T-cell (primary cell): Measurements from ENCODE around the gene PYGM. TPM values are rescaled to one million over a fixed set of nuclear protein-coding genes. Genes with fewer than 3 reads are reported as not detected.

Experiments used
- ATAC-seq, 4 experiments: fragments of 200-7000 bp in 3 of 4; fragments of 150-1000 bp in 1 of 4; cut with Tn5 transposase; replicated peaks in 1 of 4; 1 replicate in 3 of 4; 2 replicates in 1 of 4; pipeline ENCODE4 v1.10.0; 2021; ENCODE audit warnings: moderate library complexity in 3 of 4, mild to moderate bottlenecking in 2 of 4, moderate number of reproducible peaks in 1 of 4
- CTCF ChIA-PET, 2 donors: fragments of 300-600 bp; sonication (Branson Sonifier 250); formaldehyde crosslinking; loops; one replicate each; lab custom pipeline; 2022; ENCODE audit warnings: antibody characterized with exemption in 2 of 2; lab: Charles Lee
- POLR2A ChIA-PET, 2 donors: fragments of 300-600 bp; sonication (Branson Sonifier 250); formaldehyde crosslinking; loops; one replicate each; lab custom pipeline; 2022; ENCODE audit warnings: antibody characterized with exemption in 2 of 2; lab: Charles Lee
- DNase-seq, 35 experiments: peaks; one replicate each; pipeline versions ENCODE4 v3.0.0 to v3.0.0-alpha.2; 2013 to 2023
- H3K27ac ChIP-seq: one replicate; pipeline ENCODE4 v1.5.1; 2013; ENCODE audit warnings: low read length
- H3K27me3 ChIP-seq, 2 experiments: replicated peaks in 1 of 2; 1 replicate in 1 of 2; 2 replicates in 1 of 2; pipeline versions ENCODE4 v1.6.1 to v1.7.0; 2013; ENCODE audit warnings: low read length in 1 of 2, mixed read lengths in 1 of 2; ENCODE audit not compliant: control insufficient read depth in 2 of 2, insufficient read depth in 2 of 2; ENCODE audit errors: extremely low read depth in 1 of 2
- H3K36me3 ChIP-seq, 2 donors: 1 replicate in 1 of 2; 2 replicates in 1 of 2; pipeline versions ENCODE4 v1.6.1 to v1.7.0; 2013; ENCODE audit warnings: low read length in 1 of 2; ENCODE audit not compliant: control insufficient read depth in 2 of 2, insufficient read depth in 1 of 2; ENCODE audit errors: extremely low read depth in 1 of 2
- H3K4me1 ChIP-seq, 2 experiments: 1 replicate in 1 of 2; 2 replicates in 1 of 2; pipeline versions ENCODE4 v1.6.1 to v1.7.0; 2013; ENCODE audit warnings: low read length in 2 of 2, mixed read lengths in 1 of 2; ENCODE audit not compliant: insufficient read depth in 2 of 2, control insufficient read depth in 1 of 2; ENCODE audit errors: extremely low read depth in 1 of 2
- H3K4me3 ChIP-seq, 2 donors: 1 replicate in 1 of 2; 2 replicates in 1 of 2; pipeline versions ENCODE4 v1.5.1 to v1.7.0; 2013; ENCODE audit warnings: mild to moderate bottlenecking in 2 of 2, low read length in 1 of 2, moderate library complexity in 1 of 2; ENCODE audit not compliant: control insufficient read depth in 1 of 2; ENCODE audit errors: extremely low read depth in 1 of 2
- H3K9me3 ChIP-seq: 2 replicates; pipeline ENCODE4 v1.7.0; 2013
- H3K27ac Mint-ChIP-seq, 2 donors: one replicate each; pipeline ENCODE4 v1.8.0; 2020 to 2021; ENCODE audit warnings: mild to moderate bottlenecking in 2 of 2, mixed read lengths in 2 of 2
- H3K27me3 Mint-ChIP-seq, 2 donors: one replicate each; pipeline ENCODE4 v1.8.0; 2021 to 2022; ENCODE audit warnings: mixed read lengths in 2 of 2
- H3K36me3 Mint-ChIP-seq: one replicate; pipeline ENCODE4 v1.8.0; 2021; ENCODE audit warnings: mixed read lengths
- H3K4me1 Mint-ChIP-seq, 3 donors: one replicate each; pipeline ENCODE4 v1.8.0; 2020 to 2022; ENCODE audit warnings: mixed read lengths in 3 of 3, mild to moderate bottlenecking in 1 of 3
- H3K4me3 Mint-ChIP-seq, 3 donors: one replicate each; pipeline ENCODE4 v1.8.0; 2020 to 2022; ENCODE audit warnings: mild to moderate bottlenecking in 3 of 3, mixed read lengths in 3 of 3, moderate library complexity in 3 of 3
- H3K9me3 Mint-ChIP-seq, 3 donors: one replicate each; pipeline ENCODE4 v1.8.0; 2020 to 2022; ENCODE audit warnings: mixed read lengths in 3 of 3
- whole genome bisulfite sequencing: methylation state at CpG from one replicate; pipeline ENCODE4 v1.1.5; 2013; ENCODE audit warnings: missing lambda C conversion rate; ENCODE audit not compliant: insufficient coverage; 5-methylcytosine and 5-hydroxymethylcytosine counted together
- total RNA-seq, 35 experiments: library from RNA in 6 of 35; stranded (reverse) in 6 of 35; fragments of 120-200 nt in 1 of 35; gene quantifications; one replicate each; pipeline versions ENCODE4 v1.2.1 to v1.2.4 and lab custom pipeline; 2013 to 2026

The PYGM gene
- total RNA-seq, 5 donors from 2014 or later (not counting 1 experiment from before 2014, with no cell fraction given), result 7.4 to 34.7 (median 8.5) TPM

DNA sequence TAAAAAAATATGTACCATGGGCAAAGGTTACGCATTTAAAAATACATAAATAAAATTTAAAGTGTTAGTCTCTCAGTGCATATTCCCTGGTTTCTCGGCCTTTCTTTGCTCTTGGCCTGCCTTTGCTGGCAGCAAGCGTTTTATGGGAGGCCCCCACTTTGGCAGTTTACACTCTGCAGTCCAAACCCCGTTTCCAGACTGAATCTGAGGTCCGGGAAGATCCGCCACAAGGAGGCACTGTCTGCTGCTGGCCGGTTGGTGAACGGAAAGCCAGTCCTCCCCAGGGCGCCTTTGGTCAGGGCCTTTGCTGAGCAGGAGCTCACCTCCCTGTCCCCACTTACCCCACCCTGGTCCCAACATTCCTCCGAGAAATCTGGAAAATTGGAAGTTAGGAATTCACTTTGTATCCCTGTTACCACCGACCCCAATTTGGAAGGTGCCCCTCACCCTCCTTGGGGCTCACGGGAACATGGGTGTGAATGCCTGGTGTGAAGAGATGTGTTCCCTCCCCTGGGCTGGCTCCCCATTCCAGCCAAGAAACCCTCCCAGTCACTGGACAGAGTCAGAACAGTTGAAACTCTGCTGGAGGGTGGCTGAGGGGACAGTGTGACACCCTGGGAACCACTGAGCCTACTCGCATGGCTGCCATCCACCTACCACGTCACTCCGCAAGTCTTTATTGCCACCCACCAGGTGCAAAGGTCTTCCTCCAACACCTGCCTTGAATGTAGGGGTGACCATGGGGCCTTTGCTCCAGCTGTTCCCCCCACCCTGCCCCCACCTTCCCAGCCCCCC is 27.9 kb upstream of the PYGM start:
- peaks cover under 1 to 7% (median 7%) of the 10 kb centered on the region in 3 donors for H3K4me1 Mint-ChIP-seq
- Histone ChIP-seq H3K27me3 (no peaks in the 10 kb centered on the region), H3K4me3 (no peak overlapping the region), H3K9me3 (no peaks in the 10 kb centered on the region), H3K27ac (peak overlapping the region; percentile 15), H3K36me3 (peaks cover 29 to 36% of the 10 kb centered on the region in 2 donors), H3K4me1 (peaks cover 0 to 7% of the 10 kb centered on the region in 2 experiments)
- no peak overlapping the region for H3K4me3 Mint-ChIP-seq
- DNase-seq (peak in 25 of 35 experiments; percentile 35 to 73 (median 54)), ATAC-seq (peak; percentile 56 to 80 (median 66))
- CTCF ChIA-PET, result interaction anchor here in 1 of 2 donors (0.6 to 1.0 kb wide), 2 partner anchors 13 to 91 kb away, joined by 3 to 5 read pairs; partner anchors contain the start of gene EHD1
- H3K27me3 Mint-ChIP-seq, result no peaks in the 10 kb centered on the region
- H3K36me3 Mint-ChIP-seq, result peaks cover 10% of the 10 kb centered on the region
- POLR2A ChIA-PET, result no interaction called here
- WGBS, result 54% methylated on average over 4 of the region's 15 CpGs
- H3K27ac Mint-ChIP-seq, result peak overlapping the region; percentile 55 to 81
- H3K9me3 Mint-ChIP-seq, result no peaks in the 10 kb centered on the region

DNA sequence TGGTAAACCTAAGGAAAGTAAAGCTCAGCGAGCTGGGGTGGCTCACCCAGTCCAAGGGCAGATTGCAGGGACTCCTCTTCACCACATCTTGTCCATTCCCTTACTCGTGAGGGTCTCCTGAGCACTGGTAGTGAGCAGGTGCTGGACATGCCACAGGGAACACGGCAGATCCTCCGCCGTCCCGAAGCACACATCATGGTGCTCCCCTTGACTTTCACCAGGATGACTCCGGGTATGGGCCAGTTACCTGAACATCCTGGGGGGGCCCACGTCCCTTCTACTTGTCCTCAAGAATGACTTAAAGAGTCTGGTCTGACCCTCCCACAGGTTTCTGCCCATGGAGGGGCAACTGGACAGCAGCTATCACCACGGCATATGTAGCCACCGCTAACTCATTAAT is 26.5 kb upstream of the PYGM start:
- Histone ChIP-seq H3K4me1 (peaks cover 0 to 7% of the 10 kb centered on the region in 2 experiments), H3K36me3 (peaks cover 22 to 32% of the 10 kb centered on the region in 2 donors), H3K27ac (no peak overlapping the region), H3K27me3 (no peaks in the 10 kb centered on the region), H3K4me3 (no peak overlapping the region), H3K9me3 (no peaks in the 10 kb centered on the region)
- no peak overlapping the region for H3K4me3 Mint-ChIP-seq
- peaks cover 10% of the 10 kb centered on the region for H3K36me3 Mint-ChIP-seq
- H3K4me1 Mint-ChIP-seq, result peaks cover 0 to 11% (median 10%) of the 10 kb centered on the region in 3 donors
- no peaks in the 10 kb centered on the region for H3K9me3 Mint-ChIP-seq
- ATAC-seq, result no peak
- H3K27me3 Mint-ChIP-seq, result no peaks in the 10 kb centered on the region
- ChIA-PET POLR2A (no interaction called here), CTCF (no interaction called here)
- DNase-seq, result no peak
- no peak overlapping the region for H3K27ac Mint-ChIP-seq
- 97% methylated on average over 6 of the region's 10 CpGs for WGBS

DNA sequence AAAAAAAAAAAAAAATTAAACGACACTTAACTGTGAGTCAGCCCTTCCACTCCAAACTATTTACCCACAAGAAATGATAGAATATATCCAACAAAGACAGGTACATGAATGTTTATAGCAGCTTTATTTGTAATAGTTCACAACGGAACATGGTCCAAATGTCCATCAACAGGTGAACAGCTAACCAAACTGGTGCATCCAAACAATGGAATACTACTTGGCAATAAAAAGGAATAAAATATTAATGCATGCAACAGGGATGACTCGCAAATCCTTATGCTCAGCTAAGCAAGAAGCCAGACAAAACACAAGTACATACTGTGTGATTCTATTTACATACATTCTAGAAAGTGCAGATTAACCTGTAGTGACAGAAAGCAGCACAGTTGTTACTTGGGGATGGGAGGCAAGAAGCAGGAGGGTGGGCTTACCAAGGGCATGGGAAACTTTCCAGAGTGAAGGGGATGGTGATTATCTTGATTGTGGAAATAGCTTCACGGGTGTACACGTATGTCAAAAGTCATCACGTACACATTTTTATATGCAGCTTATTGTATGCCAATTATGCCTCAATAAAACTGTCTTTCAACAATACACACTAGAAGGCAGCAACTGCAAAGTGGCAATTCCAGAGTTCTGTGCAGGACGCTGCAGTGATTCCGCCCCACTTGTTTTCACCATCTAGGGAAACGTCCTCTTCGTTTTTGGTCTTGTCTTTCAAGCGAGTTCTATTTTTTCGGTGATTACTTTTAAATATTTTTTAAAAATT is 25.2 kb upstream of the PYGM start:
- DNase-seq, result no peak
- peaks cover 12 to 21% of the 10 kb centered on the region in 2 donors for H3K36me3 ChIP-seq

DNA sequence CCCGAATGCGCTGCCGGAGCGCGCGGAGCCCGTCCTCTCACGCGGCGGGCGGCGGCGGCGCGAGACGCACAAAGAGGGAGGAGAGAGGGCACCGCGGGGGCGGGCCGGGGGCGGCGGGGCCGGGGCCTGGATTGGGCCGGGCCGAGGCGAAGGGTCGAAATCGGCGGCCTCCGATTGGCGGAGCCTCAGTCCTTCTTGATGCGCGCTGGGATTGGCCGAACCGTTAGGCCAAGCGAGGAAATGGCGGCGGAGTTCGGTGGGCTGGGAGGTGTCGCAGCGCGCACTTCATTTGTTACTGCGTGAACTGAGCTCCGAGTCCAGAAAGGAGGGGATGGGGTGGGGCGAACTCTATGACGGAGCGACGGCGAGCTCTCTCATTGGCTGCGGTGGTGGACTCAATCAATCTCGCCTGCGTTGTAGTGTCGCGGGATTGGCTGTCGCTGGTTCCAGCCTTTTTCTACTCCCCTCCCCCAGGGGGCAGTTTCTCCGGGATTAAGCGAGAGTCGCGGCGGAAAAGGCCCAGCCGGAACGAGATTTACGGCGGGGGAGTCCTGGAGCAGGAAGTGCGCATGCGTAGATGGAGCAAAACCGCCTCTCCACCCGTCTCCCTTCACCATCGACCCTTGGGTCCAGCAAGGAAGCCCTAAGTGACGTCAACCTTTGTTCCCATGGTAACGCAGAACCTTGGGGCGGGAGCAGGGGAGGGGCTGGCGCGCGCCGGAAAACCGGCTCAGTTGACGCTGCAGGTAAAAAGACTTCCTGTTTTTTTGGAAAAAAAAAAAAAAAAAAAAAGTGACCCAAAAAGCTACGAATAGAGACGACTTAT is 18.9 kb upstream of the PYGM start, which contains the start of gene SF1:
Gene SF1, minus strand, starts transcription at position 70 of the 826 bp plus-strand sequence. CDS start 150 bp downstream, outside the sequence.
- H3K36me3 ChIP-seq, result peaks cover 15 to 39% of the 10 kb centered on the region in 2 donors
- CTCF ChIA-PET, result interaction anchor here (0.6 to 1.8 kb wide), 15 partner anchors 11 to 1142 kb away, joined by 3 to 14 read pairs (median 4); partner anchors contain the start of genes MAP4K2 (in 1 of the 2), RASGRP2 (in 1 of the 2) and RELA (in 1 of the 2)
- H3K27ac ChIP-seq, result peak within 1 kb of the TSS; percentile 99
- H3K9me3 Mint-ChIP-seq, result no peaks in the 10 kb centered on the region
- no peaks in the 10 kb centered on the region for H3K27me3 Mint-ChIP-seq
- DNase-seq (peak; percentile 95 to 100 (median 100)), ATAC-seq (peak; percentile 81 to 84 (median 82))
- no peaks in the 10 kb centered on the region for H3K9me3 ChIP-seq
- H3K4me3 Mint-ChIP-seq, result peak within 1 kb of the TSS; percentile 85 to 93 (median 91)
- WGBS, result under 1% methylated on average over 73 of the region's 80 CpGs
- peaks cover 40 to 45% of the 10 kb centered on the region in 2 experiments for H3K4me1 ChIP-seq
- no peaks in the 10 kb centered on the region for H3K27me3 ChIP-seq
- peaks cover 62 to 63% (median 62%) of the 10 kb centered on the region in 3 donors for H3K4me1 Mint-ChIP-seq
- peaks cover 36% of the 10 kb centered on the region for H3K36me3 Mint-ChIP-seq
- POLR2A ChIA-PET, result interaction anchor here (0.6 to 1.5 kb wide), 27 partner anchors 10 to 940 kb away, joined by 3 to 20 read pairs (median 4); partner anchors contain the start of genes EHD1 (in 1 of the 2), FAU (in 1 of the 2), MALAT1 (in 1 of the 2) and MRPL49 (in 1 of the 2)
- peak within 1 kb of the TSS; percentile 98 to 100 for H3K27ac Mint-ChIP-seq
- peak within 1 kb of the TSS; percentile 66 to 93 for H3K4me3 ChIP-seq

More for the DNA sequence above, 25.2 kb upstream of the PYGM start:
- Histone ChIP-seq H3K4me1 (peaks cover 7 to 12% of the 10 kb centered on the region in 2 experiments), H3K27ac (no peak overlapping the region), H3K27me3 (no peaks in the 10 kb centered on the region), H3K4me3 (no peak overlapping the region), H3K9me3 (no peaks in the 10 kb centered on the region)
- Mint-ChIP-seq H3K36me3 (peaks cover 4% of the 10 kb centered on the region), H3K9me3 (no peaks in the 10 kb centered on the region), H3K27me3 (no peaks in the 10 kb centered on the region), H3K4me3 (no peak overlapping the region), H3K4me1 (peaks cover 12 to 23% (median 21%) of the 10 kb centered on the region in 3 donors), H3K27ac (peak overlapping the region in 1 of 2 donors; percentile 22)
- ChIA-PET POLR2A (no interaction called here), CTCF (interaction anchor here in 1 of 2 donors (0.7 kb wide), 1 partner anchor 25 kb away, joined by 3 read pairs; no protein-coding TSS in a partner anchor)
- no peak for ATAC-seq
- no CpG with 5 or more reads among the region's 12 CpGs for WGBS

DNA sequence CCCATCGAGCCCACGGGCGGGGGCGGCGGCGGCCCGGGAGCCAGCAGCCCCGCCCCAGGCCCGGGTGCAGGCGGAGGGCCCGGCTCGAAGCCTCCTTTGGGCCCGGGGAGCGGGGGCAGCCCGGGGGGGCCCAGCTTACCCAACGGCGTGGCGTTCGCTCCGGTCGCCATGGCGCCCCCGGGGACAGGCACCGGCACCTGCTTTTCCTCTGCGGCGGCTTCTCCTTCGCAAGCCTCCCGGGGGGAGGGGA is 18.4 kb upstream of the PYGM start:
- H3K4me1 ChIP-seq, result peaks cover 45 to 50% of the 10 kb centered on the region in 2 experiments
- peaks cover 15 to 44% of the 10 kb centered on the region in 2 donors for H3K36me3 ChIP-seq
- H3K27ac ChIP-seq, result peak overlapping the region; percentile 99
- ChIA-PET CTCF (interaction anchor here (0.6 to 1.8 kb wide), 12 partner anchors 10 to 967 kb away, joined by 3 to 14 read pairs (median 4); partner anchors contain the start of genes MAP4K2 (in 1 of the 2) and RASGRP2 (in 1 of the 2)), POLR2A (interaction anchor here (0.6 to 1.5 kb wide), 13 partner anchors 10 to 720 kb away, joined by 3 to 20 read pairs (median 3); partner anchors contain the start of genes FAU (in 1 of the 2), MALAT1 (in 1 of the 2), MRPL49 (in 1 of the 2) and PPP2R5B (in 1 of the 2))
- Mint-ChIP-seq H3K4me3 (peak overlapping the region; percentile 83 to 85 (median 85)), H3K27ac (peak overlapping the region; percentile 98 to 100), H3K27me3 (no peaks in the 10 kb centered on the region), H3K4me1 (peaks cover 67 to 69% (median 68%) of the 10 kb centered on the region in 3 donors), H3K9me3 (no peaks in the 10 kb centered on the region), H3K36me3 (peaks cover 41% of the 10 kb centered on the region)
- no peaks in the 10 kb centered on the region for H3K27me3 ChIP-seq
- DNase-seq (no peak), ATAC-seq (peak in 2 of 4 experiments; percentile 6)
- H3K9me3 ChIP-seq, result no peaks in the 10 kb centered on the region
- WGBS, result under 1% methylated on average over 26 of the region's 28 CpGs
- H3K4me3 ChIP-seq, result peak overlapping the region; percentile 54 to 61
